NCI-H748 (cell line): ENCODE data around the gene TTLL11.

Experiments used
- DNase-seq: peaks from one replicate; lab custom pipeline; 2025; ENCODE audit not compliant: unreplicated experiment; lab: John Stamatoyannopoulos, UW

TTLL11 gene

DNA sequence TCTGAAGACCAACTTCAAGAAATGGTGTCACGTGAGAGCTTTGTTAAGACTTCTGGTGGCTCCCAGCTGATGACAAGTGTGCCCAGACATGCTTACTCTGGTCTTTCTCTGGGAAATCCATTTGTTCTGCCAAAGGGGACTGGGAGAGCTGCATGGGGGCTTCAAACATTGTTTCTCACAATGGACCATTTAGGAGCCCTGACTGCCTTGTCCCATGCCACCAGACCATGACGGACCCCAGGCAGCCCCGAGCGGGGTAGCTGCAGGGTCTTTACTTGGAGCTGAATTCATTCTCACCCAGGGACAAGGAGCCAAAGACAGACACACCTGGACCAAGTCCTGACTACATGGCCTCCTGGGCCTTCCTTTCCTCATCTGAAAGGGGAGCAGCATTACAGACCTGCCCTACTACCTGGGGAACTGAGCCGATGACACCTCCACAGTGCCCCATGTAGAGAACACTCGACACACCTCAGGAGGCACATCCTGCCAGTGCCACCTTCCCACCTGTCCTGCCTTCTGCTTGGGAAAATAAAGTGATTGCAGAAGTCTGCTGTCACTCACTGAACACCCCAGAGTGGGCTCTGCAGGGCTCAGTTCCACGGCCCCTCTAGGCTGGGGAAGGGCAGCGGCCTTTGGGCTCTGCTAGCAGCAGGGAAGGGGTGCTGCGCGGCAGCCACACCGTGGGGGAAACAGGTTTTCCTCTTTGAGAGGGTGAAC lies 272.7 kb downstream of the TTLL11 start:
- no peak for DNase-seq

DNA sequence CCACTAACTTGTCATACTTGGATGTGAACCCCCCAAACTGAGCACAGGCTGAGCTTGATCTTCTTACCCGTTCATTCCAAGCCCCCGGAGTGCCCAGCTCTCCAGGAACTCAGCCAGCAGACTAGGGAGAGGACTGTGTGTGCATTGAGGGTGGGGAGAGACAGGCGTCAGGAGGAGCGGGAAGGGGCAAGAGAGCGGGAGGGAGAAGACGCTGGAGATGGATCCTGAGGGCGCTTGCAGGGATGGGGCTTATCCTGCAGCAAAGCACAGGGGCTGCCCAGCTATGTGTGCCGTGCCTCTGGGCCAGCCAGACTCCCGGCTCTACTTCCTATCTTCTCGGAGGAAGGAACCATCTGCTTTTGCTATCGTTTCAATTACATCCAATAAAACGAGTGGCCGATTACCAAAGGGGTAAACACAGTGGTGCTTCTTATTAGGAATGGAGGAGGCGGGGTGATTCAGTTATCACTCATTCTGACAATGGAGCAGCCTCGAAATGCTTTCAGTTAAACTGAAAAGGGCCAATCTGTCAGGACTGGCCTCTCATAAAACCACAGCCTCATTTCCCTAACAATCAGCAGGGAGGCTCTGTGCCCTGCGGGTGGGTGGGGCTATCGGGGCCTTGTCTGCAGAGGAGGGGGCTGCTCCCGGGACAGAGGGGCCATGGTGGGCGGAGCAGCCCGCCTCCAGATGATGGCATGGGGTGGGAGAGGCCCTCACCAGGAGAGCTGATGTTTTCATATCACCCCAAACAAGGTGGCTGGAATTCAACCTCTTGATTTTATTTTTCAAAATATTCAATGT lies 273.5 kb downstream of the TTLL11 start:
- DNase-seq, result peak; percentile 58

DNA sequence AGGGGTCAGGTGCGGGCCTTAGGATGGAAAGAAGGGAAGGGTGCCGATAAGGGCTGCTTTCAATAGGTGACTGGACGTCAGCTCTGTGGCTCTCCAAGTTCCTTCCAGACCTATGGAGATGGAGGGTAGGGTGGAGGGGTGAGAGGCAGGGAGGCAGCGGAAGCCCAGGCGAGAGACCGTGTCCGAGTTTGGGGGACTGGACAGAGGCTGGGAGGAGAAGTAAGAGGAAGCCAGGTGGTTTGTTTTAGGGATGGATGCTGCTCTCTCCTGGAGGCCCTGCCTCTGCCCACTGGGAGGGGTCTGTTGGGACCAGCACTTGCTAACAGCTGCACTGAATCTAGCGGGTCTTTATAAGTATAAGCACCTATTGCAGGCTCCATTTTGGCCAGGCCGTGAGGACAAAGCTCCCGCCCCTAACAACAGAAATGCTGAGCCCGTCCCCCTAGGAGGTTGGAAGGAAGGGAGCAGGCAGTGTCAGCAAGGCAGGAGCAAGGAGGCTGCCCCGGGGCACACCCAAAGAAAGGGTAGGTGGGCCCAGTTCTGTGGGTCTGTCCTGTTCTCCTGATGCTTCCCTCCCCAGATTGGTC lies 274.2 kb downstream of the TTLL11 start:
- no peak for DNase-seq

DNA sequence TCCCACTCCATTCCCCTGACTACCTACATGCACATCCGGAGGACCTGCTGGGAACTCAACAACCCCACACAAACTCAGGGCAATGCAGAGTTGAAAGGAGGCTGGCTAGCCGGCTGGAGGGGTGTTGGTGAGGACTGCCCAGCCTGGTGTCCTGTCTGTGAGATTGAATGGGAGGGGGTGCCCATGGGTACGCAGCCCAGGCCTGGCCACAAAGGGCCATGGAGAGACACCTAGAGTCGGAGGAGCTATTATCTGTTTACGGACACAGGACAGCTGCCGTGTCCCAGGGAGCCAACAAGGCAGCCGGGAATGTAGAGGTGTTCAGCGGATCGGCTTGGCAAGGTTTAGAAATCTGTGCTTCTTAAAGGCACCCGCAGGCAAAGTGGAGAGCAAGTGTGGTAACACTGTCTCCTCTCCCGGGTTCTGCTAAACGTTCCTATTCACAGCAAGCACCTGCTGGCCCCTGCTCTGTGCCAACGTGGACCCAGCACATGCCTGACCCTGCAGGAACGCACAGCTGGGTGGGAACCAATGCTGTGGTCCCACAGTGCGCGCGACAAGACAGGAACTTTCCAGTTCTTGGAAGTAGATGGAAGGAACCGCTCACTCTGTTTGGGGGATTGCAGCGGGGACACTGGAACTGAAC lies 275.0 kb downstream of the TTLL11 start:
- DNase-seq, result no peak

DNA sequence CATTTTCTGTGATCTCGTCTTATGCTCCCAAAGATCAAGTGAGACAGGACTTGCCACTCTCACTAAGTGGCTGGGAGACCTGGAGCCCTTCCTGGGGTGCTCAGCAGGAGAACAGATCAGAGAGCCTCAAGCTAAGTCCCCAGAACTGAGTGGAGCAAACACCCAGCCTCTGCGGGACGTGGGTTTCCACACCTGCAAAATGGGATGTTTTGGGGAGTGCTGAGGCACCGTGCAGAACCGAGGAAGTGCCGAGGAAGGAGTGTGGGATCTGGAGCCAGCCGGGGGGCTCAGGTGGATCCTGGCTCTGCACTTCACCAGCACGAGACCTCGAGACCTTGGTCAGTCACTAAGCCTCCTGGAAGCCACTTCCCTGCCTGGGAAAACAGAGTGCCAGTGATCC lies 275.6 kb downstream of the TTLL11 start:
- DNase-seq, result no peak

DNA sequence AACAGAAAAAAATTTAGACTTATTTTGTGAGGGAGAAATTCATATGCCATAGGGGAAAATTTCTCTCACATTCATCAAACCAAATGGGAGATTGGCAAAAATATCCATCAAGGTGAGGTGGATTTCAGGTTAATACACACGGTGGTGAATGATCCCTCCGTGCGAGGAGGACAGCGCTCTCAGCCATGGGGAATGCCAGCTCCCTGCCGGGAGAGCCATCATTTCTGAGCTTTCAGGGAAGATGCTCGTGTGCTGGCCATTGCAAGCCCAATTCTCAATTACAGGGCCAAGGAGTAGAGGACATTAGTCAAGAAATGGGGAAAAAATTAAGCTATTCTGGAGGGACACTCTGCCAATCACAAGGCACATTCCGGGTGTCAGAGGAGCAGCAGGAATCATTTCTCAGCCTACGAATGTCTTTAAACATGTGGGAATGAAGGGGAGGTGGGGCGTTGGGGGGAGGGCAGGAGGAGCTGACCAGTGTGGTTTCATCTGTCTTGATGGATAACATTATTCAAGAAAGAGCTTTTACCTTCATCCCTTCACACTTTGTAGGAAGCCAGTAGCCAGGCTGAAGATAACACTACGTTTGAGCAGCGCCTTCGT lies 276.2 kb downstream of the TTLL11 start:
- no peak for DNase-seq

DNA sequence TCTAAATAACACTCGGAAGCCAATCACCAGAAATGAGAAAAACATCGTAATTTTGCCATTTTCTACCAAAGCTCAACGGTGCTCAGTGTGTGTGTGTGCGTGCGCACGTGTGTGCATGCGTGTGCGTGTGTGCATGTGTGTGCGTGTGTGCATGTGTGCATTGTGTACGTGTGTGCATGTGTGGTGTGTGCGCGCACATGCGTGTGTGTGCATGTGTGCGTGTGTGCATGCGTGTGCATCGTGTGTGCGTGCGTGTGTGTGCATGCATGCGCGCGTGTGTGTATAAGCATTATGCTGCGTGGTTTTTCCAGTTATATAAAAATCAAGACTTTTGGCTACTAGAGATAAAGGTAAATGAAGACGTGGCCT lies 276.7 kb downstream of the TTLL11 start:
- no peak for DNase-seq

DNA sequence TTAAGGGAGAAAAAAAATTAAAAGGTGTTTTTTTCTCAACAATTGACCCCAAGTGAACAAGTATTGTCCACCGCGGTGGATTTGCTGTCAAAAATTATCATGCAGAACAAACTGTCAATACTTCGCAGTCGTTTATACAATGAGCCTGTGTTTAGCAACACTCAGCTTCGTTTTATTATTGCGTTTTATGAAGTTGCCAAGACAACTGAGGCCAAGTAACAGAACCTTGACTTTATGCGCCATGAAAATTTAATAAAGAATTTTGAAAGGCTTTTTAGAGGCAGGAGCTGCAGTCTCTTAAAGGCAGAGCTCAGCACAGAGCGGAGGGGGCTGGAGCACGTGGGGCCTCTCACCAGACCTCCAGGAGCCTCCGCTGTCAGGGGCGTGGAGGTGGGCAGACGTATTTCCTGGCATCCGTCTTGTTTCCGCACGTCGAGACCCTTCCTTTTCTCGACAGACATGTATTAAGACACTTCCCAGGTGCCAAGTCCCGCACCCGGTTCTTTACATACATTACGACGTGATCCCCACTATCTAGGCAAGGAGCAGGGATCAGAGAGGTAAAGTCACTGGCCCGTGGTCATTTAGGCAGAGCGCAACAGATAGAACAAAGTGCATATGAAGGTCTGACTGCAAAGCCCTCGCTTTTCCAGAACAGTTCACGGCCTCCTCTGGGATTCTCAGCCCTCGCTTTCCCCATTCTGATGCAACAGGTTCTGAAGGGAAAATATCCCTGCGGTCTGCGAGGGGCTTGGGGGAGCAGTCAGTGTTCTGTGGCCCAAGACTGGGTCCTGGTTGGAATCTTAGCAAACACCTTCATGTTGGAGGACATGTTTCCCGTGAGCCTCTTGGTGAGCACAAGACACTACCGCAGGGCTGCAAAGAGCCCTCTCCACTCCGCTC lies 277.3 kb downstream of the TTLL11 start:
- DNase-seq, result no peak

DNA sequence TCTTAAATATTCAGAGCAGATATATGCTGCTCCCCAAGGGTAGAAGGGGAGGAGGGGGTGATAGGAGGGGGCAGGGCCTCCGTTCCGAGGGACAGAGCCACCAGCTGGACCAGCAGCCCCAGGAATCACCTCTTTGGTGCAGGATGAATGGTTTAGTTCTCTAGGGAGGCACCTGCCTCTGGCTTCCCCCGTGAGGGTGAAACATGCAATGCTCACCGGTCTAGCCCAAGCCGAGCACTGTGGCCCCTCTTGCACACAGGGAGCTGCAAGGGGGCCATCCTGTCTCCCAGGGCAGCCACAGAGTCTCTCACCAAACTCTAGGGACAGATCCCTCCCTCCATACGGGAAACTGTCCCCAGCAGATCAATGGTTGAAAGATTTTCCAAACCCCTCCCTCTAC lies 278.0 kb downstream of the TTLL11 start:
- no peak for DNase-seq

DNA sequence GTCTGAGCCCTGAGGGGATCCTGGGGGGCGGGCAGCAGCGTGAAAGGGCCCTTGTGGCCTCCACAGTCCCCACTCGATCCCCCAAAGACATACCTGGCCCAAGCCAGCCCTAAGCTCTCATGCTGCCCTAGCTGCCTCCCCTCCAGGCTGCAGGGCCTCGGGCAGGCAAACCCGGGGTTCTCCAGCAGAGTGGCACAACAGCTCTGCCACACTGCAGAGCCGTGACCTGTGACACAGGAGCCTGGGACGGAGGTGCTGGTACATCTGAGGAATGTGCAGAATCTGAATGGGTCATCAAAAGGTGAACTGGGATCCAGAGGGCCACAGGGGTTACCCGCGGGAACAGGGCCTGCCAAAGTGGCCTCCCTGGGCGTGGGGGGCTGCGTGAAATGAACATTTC lies 278.5 kb downstream of the TTLL11 start:
- no peak for DNase-seq

DNA sequence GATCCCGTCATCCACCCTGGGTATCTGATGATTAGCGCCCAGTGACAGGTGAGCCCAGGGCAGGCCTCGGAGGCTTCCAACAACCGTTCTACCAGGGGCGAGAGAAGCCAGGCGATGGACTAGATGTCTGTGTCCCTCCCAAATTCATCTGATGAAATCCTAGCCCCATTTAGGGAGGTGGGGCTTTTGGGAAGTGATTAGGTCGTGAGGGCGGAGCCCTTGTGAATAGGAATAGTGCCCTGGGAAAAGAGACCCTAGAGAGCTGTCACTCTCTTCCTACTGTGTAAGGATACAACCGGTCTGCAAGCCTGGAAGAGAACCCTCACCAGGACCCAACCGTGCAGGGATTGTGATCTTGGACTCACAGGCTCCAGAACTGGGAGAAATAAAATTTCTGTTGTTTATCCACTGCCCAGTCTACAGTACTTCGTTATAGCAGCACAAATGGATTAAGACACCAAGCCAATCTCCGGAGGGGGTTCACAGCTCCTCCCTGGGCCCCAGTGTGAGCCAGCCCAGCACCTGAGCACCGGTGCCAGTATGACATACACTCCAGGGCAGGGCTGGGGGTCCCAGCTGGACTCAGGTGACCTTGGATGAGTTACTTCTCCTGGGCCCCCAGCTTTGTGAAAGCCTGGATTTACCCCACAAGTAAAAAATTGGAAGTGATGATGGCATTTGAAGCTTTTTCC lies 279.4 kb downstream of the TTLL11 start:
- DNase-seq, result no peak

DNA sequence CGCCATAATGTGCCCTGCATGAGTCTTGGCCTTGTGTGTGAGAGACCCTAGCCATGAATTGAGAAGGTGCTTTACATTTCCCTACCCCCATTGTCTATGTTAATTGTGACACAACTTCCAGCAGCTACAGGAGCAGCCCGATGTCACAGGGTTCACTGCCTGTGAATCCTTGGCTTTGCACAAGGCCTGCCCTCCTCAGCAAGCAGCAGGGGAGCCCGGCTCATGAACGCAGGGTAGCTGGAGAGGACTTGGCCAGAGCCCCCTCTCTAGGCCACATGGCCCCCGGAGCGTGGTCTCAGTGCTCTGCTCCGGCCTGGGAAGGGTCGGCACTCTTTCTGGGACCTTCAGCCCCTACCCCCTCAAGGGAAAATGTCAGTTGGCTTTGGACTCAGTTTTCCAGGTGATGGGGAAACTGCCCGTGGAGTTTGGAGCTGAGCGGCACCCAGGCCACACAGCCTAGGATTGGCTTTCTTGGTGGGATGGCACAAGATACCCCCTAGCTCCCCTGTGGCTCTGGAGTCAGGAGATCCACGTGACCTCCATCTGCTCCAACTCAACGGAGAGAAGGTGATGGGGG lies 280.9 kb downstream of the TTLL11 start:
- DNase-seq, result no peak

DNA sequence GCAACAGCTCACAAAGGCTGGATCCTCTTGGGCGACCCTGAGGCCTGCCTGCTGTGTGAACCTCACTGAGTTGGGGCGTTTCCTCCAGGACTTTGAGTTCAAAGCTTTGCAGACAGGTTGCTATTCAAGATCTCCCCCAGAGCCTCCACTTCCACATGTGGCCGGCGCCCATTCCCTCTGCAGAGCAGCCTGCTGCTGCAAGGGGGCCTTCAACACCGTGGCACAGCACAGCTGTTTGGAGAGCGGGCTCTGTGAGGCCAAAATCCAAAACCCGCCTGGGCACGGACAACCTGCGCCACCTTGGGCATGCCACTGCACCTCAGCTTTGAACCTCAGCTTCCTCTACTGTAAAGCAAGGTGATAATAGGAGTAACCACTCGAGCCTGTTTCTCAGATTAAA lies 281.4 kb downstream of the TTLL11 start:
- no peak for DNase-seq

DNA sequence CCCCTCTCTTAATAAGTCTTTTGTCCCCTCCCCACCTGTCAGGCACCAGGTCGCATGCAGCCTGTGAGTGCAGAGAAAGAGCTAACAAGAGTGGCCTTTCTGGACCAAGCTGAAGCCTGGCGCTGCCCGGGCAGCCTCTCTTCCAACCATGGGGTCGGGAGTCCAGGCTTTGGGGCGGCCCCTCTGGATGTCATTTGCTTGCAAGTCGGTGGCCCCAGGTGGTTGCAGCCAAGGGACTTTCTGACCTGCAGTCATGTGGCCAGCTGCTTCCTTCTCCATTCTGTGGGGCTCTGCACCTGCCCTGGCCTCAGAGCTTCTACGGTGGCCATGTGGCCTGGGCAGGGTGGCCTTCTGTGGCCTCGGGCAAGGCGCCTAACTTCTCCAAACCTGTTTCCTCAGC lies 282.0 kb downstream of the TTLL11 start:
- no peak for DNase-seq

DNA sequence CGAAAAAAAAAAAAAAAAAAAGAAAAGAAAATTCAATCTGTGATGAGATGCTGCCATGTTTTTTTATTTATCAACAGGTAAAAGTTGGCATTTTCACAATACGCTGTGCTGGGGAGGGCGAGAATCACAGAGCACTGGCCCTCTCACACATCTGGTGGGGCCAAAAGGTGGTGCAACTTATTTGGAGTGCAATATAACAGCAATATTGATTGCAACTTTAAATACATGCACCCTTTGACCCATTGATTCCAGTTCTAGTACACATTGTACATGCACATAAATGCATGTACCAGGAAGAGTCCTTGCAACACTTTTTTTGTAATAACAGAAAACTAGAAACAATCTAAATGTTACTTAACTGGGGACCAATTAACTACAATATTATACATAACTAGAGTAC lies 282.6 kb downstream of the TTLL11 start:
- DNase-seq, result no peak

DNA sequence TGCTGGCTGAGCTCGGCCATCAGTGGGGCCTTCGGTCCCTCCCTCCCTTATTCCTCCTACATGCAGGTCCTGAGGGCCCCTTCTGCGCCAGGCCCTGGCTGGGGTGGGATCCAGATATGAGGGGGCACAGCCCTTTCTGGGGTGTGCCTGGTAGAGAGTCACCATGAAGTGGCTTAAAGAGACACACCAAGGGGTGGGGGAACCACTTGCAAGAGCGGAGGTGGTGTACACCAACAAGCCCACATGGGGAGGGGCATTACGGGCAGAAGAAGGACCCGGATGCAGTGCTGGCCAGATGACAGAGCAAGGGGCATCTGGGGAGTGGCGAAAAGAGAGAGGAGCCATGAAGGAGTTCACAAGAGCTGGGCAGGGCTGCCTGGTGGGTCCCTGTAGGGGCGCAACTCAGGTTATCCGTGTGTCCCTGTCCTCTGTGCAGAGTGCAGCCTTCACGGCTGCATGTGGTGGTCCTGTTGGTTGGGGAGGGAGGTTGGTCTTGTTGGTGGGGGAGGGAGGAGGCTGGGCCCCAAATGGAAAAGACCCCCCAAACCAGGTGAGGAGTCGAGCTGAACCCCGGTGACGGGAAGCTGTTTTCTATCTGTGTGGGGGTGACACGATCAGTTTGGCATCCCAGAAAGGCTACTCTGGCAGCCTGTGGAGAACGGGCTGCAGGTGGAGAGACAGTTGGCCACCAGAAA lies 283.6 kb downstream of the TTLL11 start:
- no peak for DNase-seq

DNA sequence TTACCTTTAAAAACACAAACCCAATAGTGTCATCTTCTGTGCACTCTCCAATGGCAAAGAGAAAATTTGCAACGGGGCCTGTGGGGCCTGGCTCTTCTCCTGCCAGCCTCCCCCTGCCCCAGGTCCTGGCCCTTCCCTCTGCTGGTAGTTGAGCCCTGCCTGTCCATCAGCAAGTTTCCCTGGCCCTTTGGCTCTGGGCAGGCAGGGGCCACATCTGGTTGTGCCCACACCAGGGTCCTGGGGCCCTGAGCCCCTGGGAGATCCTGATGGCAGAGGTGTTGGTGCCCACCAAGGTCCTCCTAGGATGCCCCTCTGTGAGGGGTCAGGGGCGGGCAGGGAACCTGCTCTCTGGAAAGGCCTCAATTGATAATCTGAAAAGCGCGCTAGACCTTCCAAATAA lies 284.3 kb downstream of the TTLL11 start:
- DNase-seq, result no peak

DNA sequence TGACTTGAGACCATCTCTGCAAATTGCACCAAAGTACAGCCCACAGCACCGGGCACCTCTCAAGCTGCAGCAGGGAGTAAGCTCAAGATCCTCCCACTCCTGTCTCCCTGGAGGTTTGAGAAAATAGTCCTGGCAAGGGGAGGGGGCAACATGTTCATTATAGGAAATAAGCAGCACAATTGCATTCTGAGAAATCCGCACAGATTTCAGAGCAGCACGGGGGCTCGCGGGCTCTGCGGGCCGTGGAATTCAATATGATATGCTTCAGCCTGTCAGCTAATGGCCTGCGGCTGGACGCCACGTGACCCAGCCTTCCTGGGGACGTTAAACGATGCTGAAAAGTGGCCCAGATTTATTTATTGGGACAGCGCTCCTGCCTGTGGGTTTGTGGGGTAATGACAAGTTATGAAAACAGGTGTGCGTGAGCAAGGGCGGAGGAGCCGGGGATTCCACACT lies 285.3 kb downstream of the TTLL11 start:
- peak; percentile 19 for DNase-seq
